Breast epithelium (tissue), 4 donors: Measurements from ENCODE around the gene LPCAT2. TPM values are rescaled to one million over a fixed set of nuclear protein-coding genes. Genes with fewer than 3 reads are reported as not detected.

Source experiments
- DNase-seq, 2 donors: peaks; one replicate each; pipeline ENCODE4 v3.0.0-alpha.2; 2019; ENCODE audit warnings: low spot score in 2 of 2
- H3K27ac ChIP-seq, 2 donors: fragments of 200-600 bp; sonication (generic) in 1 of 2; one replicate each; pipeline ENCODE4 v1.5.1; 2016 to 2019; ENCODE audit warnings: mild to moderate bottlenecking in 1 of 2
- H3K27me3 ChIP-seq, 2 donors: fragments of 200-600 bp; sonication (generic) in 1 of 2; one replicate each; pipeline versions ENCODE4 v1.5.1 to v1.6.0; 2017 to 2019; ENCODE audit warnings: control low read depth in 1 of 2, mild to moderate bottlenecking in 1 of 2
- H3K36me3 ChIP-seq: fragments of 200-600 bp; one replicate; pipeline ENCODE4 v1.5.1; 2019
- H3K4me1 ChIP-seq, 2 donors: fragments of 200-600 bp; sonication (generic); one replicate each; pipeline ENCODE4 v1.5.1; 2016 to 2019; ENCODE audit warnings: control low read depth in 1 of 2
- H3K4me3 ChIP-seq, 3 donors: fragments of 200-600 bp; sonication (generic); 1 replicate in 2 of 3; 2 replicates in 1 of 3; pipeline ENCODE4 v1.5.1; 2016 to 2019; ENCODE audit warnings: mild to moderate bottlenecking in 3 of 3, moderate library complexity in 2 of 3
- H3K9me3 ChIP-seq, 2 donors: fragments of 200-600 bp; sonication (generic) in 1 of 2; one replicate each; pipeline ENCODE4 v1.5.1; 2016 to 2019; ENCODE audit warnings: control low read depth in 1 of 2
- POLR2A ChIP-seq: fragments of 450-650 bp; IDR thresholded peaks from one replicate; pipeline ENCODE4 v1.6.1; 2016; ENCODE audit warnings: antibody characterized with exemption, mild to moderate bottlenecking, moderate library complexity
- POLR2AphosphoS5 ChIP-seq, 3 donors: sonication (generic); formaldehyde crosslinking; IDR thresholded peaks; one replicate each; pipeline ENCODE4 v1.6.1; 2017; ENCODE audit warnings: antibody characterized with exemption in 3 of 3
- intact Hi-C: fragments of 100-400 bp; cut with DNase I; formaldehyde crosslinking; loops from one replicate; pipeline ENCODE4 v1.15.1; 2023; ENCODE audit warnings: low total_unique reads
- total RNA-seq, 3 donors: library from RNA; depleted of rRNA; stranded (reverse); fragments of >200 nt; gene quantifications; one replicate each; pipeline ENCODE4 v1.1.0, GENCODE V29; 2016
- TF ChIP-seq, protein P1 (sequence below), 3 donors: fragments of 450-650 bp; IDR thresholded peaks; one replicate each; pipeline ENCODE4 v1.5.1; 2016 to 2017; ENCODE audit warnings: antibody characterized with exemption in 3 of 3, mild to moderate bottlenecking in 3 of 3, moderate library complexity in 3 of 3

The LPCAT2 gene
- total RNA-seq, 3 donors from 2014 or later, result 12.3 to 35.9 (median 24.3) TPM

DNA sequence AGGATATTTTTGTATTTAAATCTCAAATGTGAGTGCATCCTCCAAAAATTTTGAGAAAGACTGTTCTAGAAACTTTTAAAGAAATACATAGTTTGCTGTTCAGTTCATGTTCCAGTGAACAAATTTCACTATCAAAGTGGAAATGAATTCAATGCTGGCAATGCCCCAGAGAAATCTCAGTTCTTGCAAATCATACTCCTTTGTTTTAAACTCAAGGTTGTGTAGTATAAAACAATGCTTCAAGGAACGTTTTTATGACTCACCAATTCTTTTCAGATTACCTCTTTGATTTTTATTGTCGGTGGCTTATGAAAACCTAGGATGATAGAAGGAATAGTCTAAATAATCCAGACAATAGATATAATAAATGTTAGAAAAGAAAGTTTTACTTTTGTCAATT is 17.6 kb downstream of the LPCAT2 start:
- intact Hi-C loops, result no loop called here

DNA sequence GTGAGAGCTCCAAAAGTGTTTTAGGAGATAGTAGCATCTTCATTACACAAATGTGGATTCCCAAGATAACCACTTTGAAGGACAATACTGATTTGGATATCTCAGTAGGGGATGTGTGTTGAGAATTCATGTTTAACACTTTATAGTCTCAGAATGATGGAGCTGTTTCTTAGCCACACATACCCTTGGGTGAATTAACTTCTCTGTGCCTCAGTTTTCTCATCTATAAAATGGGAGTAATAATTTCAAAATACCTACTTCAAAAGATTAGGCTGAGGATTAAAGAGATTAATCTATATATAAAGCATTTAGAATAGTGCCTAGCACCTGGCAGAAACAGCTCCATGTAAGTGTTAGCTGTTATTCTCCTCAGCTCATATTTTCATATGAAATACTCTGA is 19.0 kb downstream of the LPCAT2 start:
- DNase-seq, result no peak
- Histone ChIP-seq H3K4me3 (no peak overlapping the region), H3K4me1 (no peaks in the 10 kb centered on the region), H3K36me3 (no peaks in the 10 kb centered on the region), H3K27ac (no peak overlapping the region), H3K27me3 (no peaks in the 10 kb centered on the region), H3K9me3 (no peaks in the 10 kb centered on the region)
- intact Hi-C loops, result no loop called here
- no peak for TF ChIP-seq POLR2AphosphoS5 (IDR thresholded peaks at IDR 0.05)
- TF ChIP-seq, protein P1, sequence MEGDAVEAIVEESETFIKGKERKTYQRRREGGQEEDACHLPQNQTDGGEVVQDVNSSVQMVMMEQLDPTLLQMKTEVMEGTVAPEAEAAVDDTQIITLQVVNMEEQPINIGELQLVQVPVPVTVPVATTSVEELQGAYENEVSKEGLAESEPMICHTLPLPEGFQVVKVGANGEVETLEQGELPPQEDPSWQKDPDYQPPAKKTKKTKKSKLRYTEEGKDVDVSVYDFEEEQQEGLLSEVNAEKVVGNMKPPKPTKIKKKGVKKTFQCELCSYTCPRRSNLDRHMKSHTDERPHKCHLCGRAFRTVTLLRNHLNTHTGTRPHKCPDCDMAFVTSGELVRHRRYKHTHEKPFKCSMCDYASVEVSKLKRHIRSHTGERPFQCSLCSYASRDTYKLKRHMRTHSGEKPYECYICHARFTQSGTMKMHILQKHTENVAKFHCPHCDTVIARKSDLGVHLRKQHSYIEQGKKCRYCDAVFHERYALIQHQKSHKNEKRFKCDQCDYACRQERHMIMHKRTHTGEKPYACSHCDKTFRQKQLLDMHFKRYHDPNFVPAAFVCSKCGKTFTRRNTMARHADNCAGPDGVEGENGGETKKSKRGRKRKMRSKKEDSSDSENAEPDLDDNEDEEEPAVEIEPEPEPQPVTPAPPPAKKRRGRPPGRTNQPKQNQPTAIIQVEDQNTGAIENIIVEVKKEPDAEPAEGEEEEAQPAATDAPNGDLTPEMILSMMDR (IDR thresholded peaks at IDR 0.05), result no peak
- TF ChIP-seq POLR2A, result no peak

More for the DNA sequence above, 17.6 kb downstream of the LPCAT2 start:
- Histone ChIP-seq H3K27me3 (no peaks in the 10 kb centered on the region), H3K4me1 (no peaks in the 10 kb centered on the region), H3K36me3 (no peaks in the 10 kb centered on the region), H3K4me3 (no peak overlapping the region), H3K27ac (peak overlapping the region in 1 of 2 donors; percentile 17), H3K9me3 (peaks cover 0 to 6% of the 10 kb centered on the region in 2 donors)
- TF ChIP-seq, protein P1 (IDR thresholded peaks at IDR 0.05), result no peak
- no peak for TF ChIP-seq POLR2A
- TF ChIP-seq POLR2AphosphoS5 (IDR thresholded peaks at IDR 0.05), result no peak
- no peak for DNase-seq

DNA sequence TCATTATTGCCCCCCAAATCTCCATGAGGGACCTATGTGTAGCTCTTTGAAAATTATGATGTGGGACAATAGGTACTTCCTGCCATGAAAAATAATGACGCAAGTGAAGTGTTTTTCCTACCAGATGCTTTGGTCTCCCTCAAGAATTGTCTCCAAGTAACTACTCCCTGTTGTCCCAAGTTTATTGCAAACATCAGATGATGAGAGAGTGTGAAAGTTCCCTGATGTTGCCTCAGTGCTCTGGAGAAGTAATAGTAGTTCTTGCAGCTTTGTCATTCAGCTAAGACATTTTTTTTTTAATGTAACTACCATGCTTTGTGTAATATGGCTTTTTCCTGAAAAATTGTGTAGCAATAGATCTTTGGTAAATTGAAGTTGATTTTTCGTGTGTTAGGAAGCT is 20.1 kb downstream of the LPCAT2 start:
- H3K9me3 ChIP-seq, result no peaks in the 10 kb centered on the region
- no peak overlapping the region for H3K4me3 ChIP-seq
- H3K27ac ChIP-seq, result no peak overlapping the region
- intact Hi-C loops, result no loop called here
- no peaks in the 10 kb centered on the region for H3K27me3 ChIP-seq
- H3K4me1 ChIP-seq, result no peaks in the 10 kb centered on the region
- no peak for DNase-seq
- TF ChIP-seq POLR2A (no peak), POLR2AphosphoS5 (IDR thresholded peaks at IDR 0.05) (no peak)
- TF ChIP-seq, protein P1 (IDR thresholded peaks at IDR 0.05), result no peak
- no peaks in the 10 kb centered on the region for H3K36me3 ChIP-seq

DNA sequence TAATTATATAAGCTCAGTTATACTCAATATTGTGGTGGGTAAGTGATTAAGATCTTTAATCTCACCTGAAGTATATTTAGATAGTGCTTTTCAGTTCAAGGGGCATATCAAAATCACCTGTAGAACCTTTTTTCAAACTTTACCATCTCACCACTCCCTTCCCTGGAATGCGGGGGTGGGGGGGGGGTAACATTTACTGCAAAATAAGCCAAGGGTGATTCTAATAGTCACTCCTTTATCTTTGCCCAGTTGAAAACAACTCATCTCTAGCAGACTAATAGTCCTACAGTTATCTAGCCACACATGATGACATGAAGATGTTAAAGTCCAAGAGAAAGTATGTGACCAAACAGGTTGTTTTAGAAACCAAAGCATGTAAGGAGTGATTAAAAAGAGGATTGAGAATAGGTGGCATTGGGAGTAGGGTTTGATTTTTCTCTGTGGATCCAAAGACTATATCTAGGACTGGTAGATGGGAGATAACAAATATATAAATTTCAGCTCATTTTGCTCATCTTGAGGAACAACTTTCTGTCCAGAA is 21.5 kb downstream of the LPCAT2 start:
- intact Hi-C loops, result no loop called here
- Histone ChIP-seq H3K36me3 (no peaks in the 10 kb centered on the region), H3K27me3 (no peaks in the 10 kb centered on the region), H3K4me1 (no peaks in the 10 kb centered on the region), H3K9me3 (no peaks in the 10 kb centered on the region), H3K27ac (no peak overlapping the region), H3K4me3 (no peak overlapping the region)
- DNase-seq, result no peak
- TF ChIP-seq POLR2A, result no peak
- TF ChIP-seq, protein P1 (IDR thresholded peaks at IDR 0.05), result no peak
- no peak for TF ChIP-seq POLR2AphosphoS5 (IDR thresholded peaks at IDR 0.05)

DNA sequence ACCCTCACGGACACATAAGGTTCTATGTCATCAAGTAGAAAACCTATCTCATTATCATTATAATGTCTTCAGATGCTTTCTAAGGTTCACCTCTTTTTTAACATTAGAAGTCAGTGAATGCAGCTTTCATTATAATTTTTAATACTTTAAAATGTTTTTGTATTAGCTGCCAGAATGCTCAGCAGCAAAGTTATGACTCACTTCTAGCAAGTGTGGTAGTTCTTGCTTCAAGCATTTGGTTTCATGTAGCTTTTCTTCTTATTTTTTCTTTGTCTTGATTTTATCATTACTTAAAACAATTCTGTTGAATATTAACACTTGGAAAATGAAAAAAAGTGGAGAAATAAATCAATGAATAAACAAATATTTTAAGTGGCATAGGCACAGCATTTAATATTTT is 23.4 kb downstream of the LPCAT2 start:
- H3K9me3 ChIP-seq, result no peaks in the 10 kb centered on the region
- intact Hi-C loops, result no loop called here
- H3K4me3 ChIP-seq, result no peak overlapping the region
- no peak overlapping the region for H3K27ac ChIP-seq
- no peak for DNase-seq
- TF ChIP-seq, protein P1 (IDR thresholded peaks at IDR 0.05), result no peak
- TF ChIP-seq POLR2AphosphoS5 (IDR thresholded peaks at IDR 0.05) (no peak), POLR2A (no peak)
- H3K36me3 ChIP-seq, result no peaks in the 10 kb centered on the region
- no peaks in the 10 kb centered on the region for H3K27me3 ChIP-seq
- H3K4me1 ChIP-seq, result no peaks in the 10 kb centered on the region
